ENCODE measurements around the gene KLHL7. TPM values are rescaled to one million over a fixed set of nuclear protein-coding genes. Genes with fewer than 3 reads are reported as not detected.
A peak's percentile ranks its signal among the peaks of the same experiment; 100 is the strongest.

Gene KLHL7
- total RNA-seq, 2 donors from 2014 or later: 37.5 to 54.6 TPM

DNA sequence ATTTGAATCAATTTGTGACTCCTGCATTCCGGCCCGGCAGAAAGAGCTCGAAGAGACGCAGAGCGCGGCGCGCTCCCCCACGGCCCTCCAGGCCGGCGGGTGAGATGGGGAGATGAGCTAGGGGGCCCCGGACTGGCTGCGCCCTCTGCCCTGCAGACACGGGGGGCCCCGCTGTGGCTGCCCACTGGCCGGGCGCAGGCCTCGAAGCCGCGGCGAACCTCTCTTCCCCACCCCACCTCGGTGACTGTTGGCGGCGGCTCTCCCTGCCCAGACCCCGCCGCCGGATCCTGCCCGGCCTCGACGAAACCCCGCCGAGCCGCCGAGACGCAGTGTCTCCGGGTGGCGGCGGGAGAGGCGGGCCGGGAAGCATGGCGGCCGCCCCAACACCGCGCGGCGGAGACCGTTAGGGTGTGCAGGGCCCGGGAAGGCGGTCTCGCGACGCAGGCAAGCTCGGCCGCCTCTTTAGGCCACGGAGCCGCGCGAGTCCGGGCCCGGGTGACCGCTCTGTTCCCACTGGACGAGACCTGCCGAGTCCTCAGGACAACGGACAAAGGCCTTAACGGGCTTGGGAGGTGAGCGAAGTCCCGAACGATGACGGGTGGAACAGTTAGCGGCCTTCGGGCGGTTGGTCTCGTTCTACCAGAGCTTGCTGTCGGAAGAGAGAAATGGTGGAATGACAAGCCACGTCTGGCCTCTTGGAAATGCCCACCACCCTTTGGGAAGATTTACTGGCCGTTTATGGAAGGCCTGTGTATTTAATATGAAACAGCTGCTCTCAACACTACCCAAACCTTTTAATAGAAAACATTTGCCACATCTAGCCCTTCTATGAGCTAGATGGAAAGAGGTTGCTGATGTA is 100.6 kb downstream of the KLHL7 start:
- H3K4me3 ChIP-seq (ENCODE audit: low read length): no peak overlapping the region
- H3K9me3 ChIP-seq (ENCODE audit: control insufficient read depth, low read length): no peaks in the 10 kb centered on the region
- no peak overlapping the region for H3K9ac ChIP-seq (ENCODE audit: extremely low read depth, low read length, poor library complexity, severe bottlenecking)
- H3K27ac ChIP-seq (ENCODE audit: low read depth, low read length): no peak overlapping the region
- Mint-ChIP-seq H3K9me3 (peaks cover 1% of the 10 kb centered on the region), H3K4me1 (peaks cover 22% of the 10 kb centered on the region), H3K27ac (peak overlapping the region; percentile 82), H3K4me3 (peak overlapping the region; percentile 56), H3K36me3 (ENCODE audit: low read depth) (peaks cover 9% of the 10 kb centered on the region), H3K27me3 (ENCODE audit: insufficient read depth) (peaks cover 6% of the 10 kb centered on the region)
- H3K36me3 ChIP-seq (ENCODE audit: control insufficient read depth, insufficient read depth, low read length): peaks cover 11% of the 10 kb centered on the region
- peaks cover 41% of the 10 kb centered on the region for H3K27me3 ChIP-seq (ENCODE audit: control insufficient read depth, insufficient read depth, low read length, poor library complexity, severe bottlenecking)
- no peak for DNase-seq
- TF ChIP-seq, protein P1, sequence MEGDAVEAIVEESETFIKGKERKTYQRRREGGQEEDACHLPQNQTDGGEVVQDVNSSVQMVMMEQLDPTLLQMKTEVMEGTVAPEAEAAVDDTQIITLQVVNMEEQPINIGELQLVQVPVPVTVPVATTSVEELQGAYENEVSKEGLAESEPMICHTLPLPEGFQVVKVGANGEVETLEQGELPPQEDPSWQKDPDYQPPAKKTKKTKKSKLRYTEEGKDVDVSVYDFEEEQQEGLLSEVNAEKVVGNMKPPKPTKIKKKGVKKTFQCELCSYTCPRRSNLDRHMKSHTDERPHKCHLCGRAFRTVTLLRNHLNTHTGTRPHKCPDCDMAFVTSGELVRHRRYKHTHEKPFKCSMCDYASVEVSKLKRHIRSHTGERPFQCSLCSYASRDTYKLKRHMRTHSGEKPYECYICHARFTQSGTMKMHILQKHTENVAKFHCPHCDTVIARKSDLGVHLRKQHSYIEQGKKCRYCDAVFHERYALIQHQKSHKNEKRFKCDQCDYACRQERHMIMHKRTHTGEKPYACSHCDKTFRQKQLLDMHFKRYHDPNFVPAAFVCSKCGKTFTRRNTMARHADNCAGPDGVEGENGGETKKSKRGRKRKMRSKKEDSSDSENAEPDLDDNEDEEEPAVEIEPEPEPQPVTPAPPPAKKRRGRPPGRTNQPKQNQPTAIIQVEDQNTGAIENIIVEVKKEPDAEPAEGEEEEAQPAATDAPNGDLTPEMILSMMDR (conservative IDR thresholded peaks at IDR 0.05): no peak
- WGBS, 2 experiments (ENCODE audit: insufficient coverage in 1 of 2, insufficient read length in 1 of 2): 96% methylated on average over 50 to 76 of the region's 76 CpGs
- H3K4me1 ChIP-seq (ENCODE audit: control insufficient read depth, insufficient read depth, low read length): no peaks in the 10 kb centered on the region

DNA sequence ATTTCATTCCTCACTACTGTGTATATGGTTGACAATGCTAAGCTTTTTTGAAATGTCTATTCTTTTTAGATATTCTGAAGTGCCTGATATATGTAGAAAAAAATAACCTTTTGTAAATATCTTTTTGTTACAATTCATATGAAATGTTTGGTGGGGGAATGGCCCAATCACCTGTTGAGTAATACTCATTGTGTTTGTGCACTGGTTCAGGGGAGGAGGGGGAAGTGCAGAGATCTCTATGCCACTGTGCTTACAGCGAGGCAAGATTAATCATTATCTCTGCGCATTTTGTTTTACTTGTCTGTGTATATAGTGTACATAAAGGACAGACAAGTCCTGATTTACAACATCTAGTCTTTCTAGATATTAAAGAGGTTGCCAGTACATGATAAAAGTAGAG is 101.4 kb downstream of the KLHL7 start:
- H3K9me3 Mint-ChIP-seq: no peaks in the 10 kb centered on the region
- H3K36me3 Mint-ChIP-seq (ENCODE audit: low read depth): peaks cover 1% of the 10 kb centered on the region
- TF ChIP-seq, protein P1 (conservative IDR thresholded peaks at IDR 0.05): no peak
- no peak overlapping the region for H3K27ac Mint-ChIP-seq
- H3K27me3 ChIP-seq (ENCODE audit: control insufficient read depth, insufficient read depth, low read length, poor library complexity, severe bottlenecking): peaks cover 41% of the 10 kb centered on the region
- no peaks in the 10 kb centered on the region for H3K9me3 ChIP-seq (ENCODE audit: control insufficient read depth, low read length)
- H3K27me3 Mint-ChIP-seq (ENCODE audit: insufficient read depth): peaks cover 6% of the 10 kb centered on the region
- WGBS, 2 experiments (ENCODE audit: insufficient coverage in 1 of 2, insufficient read length in 1 of 2): 86 to 95% methylated on average over 1 to 2 of the region's 2 CpGs
- peaks cover 4% of the 10 kb centered on the region for H3K4me1 ChIP-seq (ENCODE audit: control insufficient read depth, insufficient read depth, low read length)
- peak overlapping the region; percentile 56 for H3K4me3 Mint-ChIP-seq
- H3K36me3 ChIP-seq (ENCODE audit: control insufficient read depth, insufficient read depth, low read length): peaks cover 3% of the 10 kb centered on the region
- H3K4me3 ChIP-seq (ENCODE audit: low read length): no peak overlapping the region
- H3K4me1 Mint-ChIP-seq: peaks cover 29% of the 10 kb centered on the region
- no peak for DNase-seq
- H3K27ac ChIP-seq (ENCODE audit: low read depth, low read length): no peak overlapping the region
- H3K9ac ChIP-seq (ENCODE audit: extremely low read depth, low read length, poor library complexity, severe bottlenecking): no peak overlapping the region

DNA sequence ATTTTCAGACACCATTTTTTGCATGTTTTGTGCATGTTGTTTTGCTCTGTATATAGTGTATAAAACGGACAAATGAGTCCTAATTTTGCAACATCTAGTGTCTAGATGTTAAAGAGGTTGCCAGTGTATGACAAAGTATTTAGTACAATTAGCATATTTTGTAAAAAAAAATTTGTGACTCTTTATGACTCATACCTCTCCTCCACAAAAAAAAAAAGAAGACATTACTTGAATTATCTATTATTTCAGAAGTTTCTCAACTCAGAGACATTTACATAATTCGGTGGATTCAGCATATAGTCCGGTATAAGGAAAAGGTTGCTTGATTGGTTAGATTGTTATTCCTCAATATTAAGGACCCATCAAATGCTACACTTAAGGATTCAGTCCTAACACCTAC is 102.3 kb downstream of the KLHL7 start:
- no peak overlapping the region for H3K4me3 Mint-ChIP-seq
- Histone ChIP-seq H3K4me3 (ENCODE audit: low read length) (no peak overlapping the region), H3K27ac (ENCODE audit: low read depth, low read length) (no peak overlapping the region), H3K9ac (ENCODE audit: extremely low read depth, low read length, poor library complexity, severe bottlenecking) (no peak overlapping the region), H3K27me3 (ENCODE audit: control insufficient read depth, insufficient read depth, low read length, poor library complexity, severe bottlenecking) (peaks cover 41% of the 10 kb centered on the region), H3K9me3 (ENCODE audit: control insufficient read depth, low read length) (no peaks in the 10 kb centered on the region), H3K4me1 (ENCODE audit: control insufficient read depth, insufficient read depth, low read length) (peaks cover 4% of the 10 kb centered on the region), H3K36me3 (ENCODE audit: control insufficient read depth, insufficient read depth, low read length) (no peaks in the 10 kb centered on the region)
- WGBS, 2 experiments (ENCODE audit: insufficient coverage in 1 of 2, insufficient read length in 1 of 2): 71% methylated on average over 3 of the region's 3 CpGs; no CpG with 5 or more reads in 1 of the 2 experiments
- peaks cover 6% of the 10 kb centered on the region for H3K27me3 Mint-ChIP-seq (ENCODE audit: insufficient read depth)
- DNase-seq: no peak
- TF ChIP-seq, protein P1 (conservative IDR thresholded peaks at IDR 0.05): no peak
- H3K4me1 Mint-ChIP-seq: peaks cover 34% of the 10 kb centered on the region
- H3K9me3 Mint-ChIP-seq: no peaks in the 10 kb centered on the region
- H3K36me3 Mint-ChIP-seq (ENCODE audit: low read depth): no peaks in the 10 kb centered on the region
- no peak overlapping the region for H3K27ac Mint-ChIP-seq

Measured in endodermal cell (in vitro differentiated cells).